ENCODE data around the gene MAST4. TPM values are rescaled to one million over a fixed set of nuclear protein-coding genes. Genes with fewer than 3 reads are reported as not detected.

Gene MAST4
- polyA plus RNA-seq, 1 experiment, result 11.6 TPM

GRCh38 chr5:66993882-66994281, 397.7 kb downstream of the MAST4 start:
- no peak for DNase-seq (ENCODE audit: low read depth, low spot score)
- H3K27ac ChIP-seq (ENCODE audit: low read depth, low read length), result no peak overlapping the region
- no peaks in the 10 kb centered on the region for H3K9me3 ChIP-seq (ENCODE audit: control insufficient read depth, insufficient read depth, low read length)
- ChIA-PET CTCF (no interaction called here), POLR2A (no interaction called here)
- no peaks in the 10 kb centered on the region for H3K27me3 ChIP-seq (ENCODE audit: control insufficient read depth, insufficient read depth, low read length)
- no peak for TF ChIP-seq CTCF (IDR thresholded peaks at IDR 0.05; ENCODE audit: low read depth, low read length)
- H3K4me3 ChIP-seq (ENCODE audit: low read depth, low read length), result no peak overlapping the region

DNA sequence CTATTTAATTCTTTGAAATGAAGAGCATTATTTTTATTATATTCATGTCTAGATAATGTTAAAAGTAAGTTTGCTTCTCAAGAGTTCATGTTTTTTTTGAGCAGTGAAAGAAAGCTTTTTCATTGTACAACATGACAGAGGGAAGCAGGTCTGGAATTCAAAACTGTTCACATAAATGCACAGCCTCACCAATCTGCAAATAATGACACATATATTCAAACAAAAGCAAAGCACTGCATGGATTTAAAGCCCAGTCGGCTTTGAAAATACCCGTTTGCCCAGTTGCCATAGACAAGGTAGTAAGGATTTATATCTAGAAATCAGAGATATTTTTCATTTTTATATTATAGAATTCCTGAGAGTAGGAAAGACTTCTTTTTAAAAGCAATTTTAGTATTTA, 398.6 kb downstream of the MAST4 start:
- no peak for TF ChIP-seq CTCF (IDR thresholded peaks at IDR 0.05; ENCODE audit: low read depth, low read length)
- no peaks in the 10 kb centered on the region for H3K9me3 ChIP-seq (ENCODE audit: control insufficient read depth, insufficient read depth, low read length)
- H3K27ac ChIP-seq (ENCODE audit: low read depth, low read length), result no peak overlapping the region
- POLR2A ChIA-PET, result no interaction called here
- H3K4me3 ChIP-seq (ENCODE audit: low read depth, low read length), result no peak overlapping the region
- DNase-seq (ENCODE audit: low read depth, low spot score), result no peak
- H3K27me3 ChIP-seq (ENCODE audit: control insufficient read depth, insufficient read depth, low read length), result no peaks in the 10 kb centered on the region
- CTCF ChIA-PET, result interaction anchor here (0.7 kb wide), 1 partner anchor 12 kb away, joined by 3 read pairs; no protein-coding TSS in a partner anchor

- no peak overlapping the region for H3K4me3 ChIP-seq (ENCODE audit: low read depth, low read length)
- H3K9me3 ChIP-seq (ENCODE audit: control insufficient read depth, insufficient read depth, low read length), result no peaks in the 10 kb centered on the region
- H3K27me3 ChIP-seq (ENCODE audit: control insufficient read depth, insufficient read depth, low read length), result no peaks in the 10 kb centered on the region
- ChIA-PET CTCF (interaction anchor here (4.9 kb wide), 1 partner anchor 13 kb away, joined by 19 read pairs; no protein-coding TSS in a partner anchor), POLR2A (no interaction called here)
- no peak for DNase-seq (ENCODE audit: low read depth, low spot score)
- no peak for TF ChIP-seq CTCF (IDR thresholded peaks at IDR 0.05; ENCODE audit: low read depth, low read length)
- H3K27ac ChIP-seq (ENCODE audit: low read depth, low read length), result no peak overlapping the region
These were observed 404.7 kb downstream of the MAST4 start for GRCh38 chr5:67000794-67001475.

- Histone ChIP-seq H3K27ac (ENCODE audit: low read depth, low read length) (no peak overlapping the region), H3K4me3 (ENCODE audit: low read depth, low read length) (peak overlapping the region; percentile 63), H3K9me3 (ENCODE audit: control insufficient read depth, insufficient read depth, low read length) (no peaks in the 10 kb centered on the region), H3K27me3 (ENCODE audit: control insufficient read depth, insufficient read depth, low read length) (no peaks in the 10 kb centered on the region)
- DNase-seq (ENCODE audit: low read depth, low spot score), result no peak
- TF ChIP-seq CTCF (IDR thresholded peaks at IDR 0.05; ENCODE audit: low read depth, low read length), result no peak
- ChIA-PET CTCF (interaction anchor here (3.4 to 3.5 kb wide), 2 partner anchors 16 to 147 kb away, joined by 15 to 22 read pairs; no protein-coding TSS in a partner anchor), POLR2A (no interaction called here)
These were observed 406.9 kb downstream of the MAST4 start for GRCh38 chr5:67002832-67003684.

DNA sequence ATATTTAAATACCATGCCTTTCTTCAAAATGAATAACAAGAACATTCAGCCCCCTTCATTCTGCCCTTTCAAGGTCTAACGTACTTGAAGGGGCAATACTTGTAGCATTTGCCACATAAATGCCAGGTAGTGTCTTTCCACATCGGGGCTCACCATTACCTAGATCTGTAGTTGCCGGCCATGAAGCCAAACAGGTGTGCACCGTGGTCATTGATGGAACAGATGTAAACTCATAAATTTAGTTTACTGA, 407.4 kb downstream of the MAST4 start:
- peak overlapping the region; percentile 63 for H3K4me3 ChIP-seq (ENCODE audit: low read depth, low read length)
- H3K27ac ChIP-seq (ENCODE audit: low read depth, low read length), result no peak overlapping the region
- no peaks in the 10 kb centered on the region for H3K27me3 ChIP-seq (ENCODE audit: control insufficient read depth, insufficient read depth, low read length)
- no peak for DNase-seq (ENCODE audit: low read depth, low spot score)
- H3K9me3 ChIP-seq (ENCODE audit: control insufficient read depth, insufficient read depth, low read length), result no peaks in the 10 kb centered on the region
- ChIA-PET POLR2A (no interaction called here), CTCF (interaction anchor here (3.4 to 3.5 kb wide), 2 partner anchors 17 to 146 kb away, joined by 15 to 22 read pairs; no protein-coding TSS in a partner anchor)
- no peak for TF ChIP-seq CTCF (IDR thresholded peaks at IDR 0.05; ENCODE audit: low read depth, low read length)
